CD4-positive, alpha-beta T cell treated with Interleukin-4 for 1 hour (primary cell): ENCODE measurements around the gene KLHL29.

Source experiments
- DNase-seq, 2 donors: peaks; one replicate each; pipeline ENCODE4 v3.0.0-alpha.2; 2020 to 2022

KLHL29 gene

DNA sequence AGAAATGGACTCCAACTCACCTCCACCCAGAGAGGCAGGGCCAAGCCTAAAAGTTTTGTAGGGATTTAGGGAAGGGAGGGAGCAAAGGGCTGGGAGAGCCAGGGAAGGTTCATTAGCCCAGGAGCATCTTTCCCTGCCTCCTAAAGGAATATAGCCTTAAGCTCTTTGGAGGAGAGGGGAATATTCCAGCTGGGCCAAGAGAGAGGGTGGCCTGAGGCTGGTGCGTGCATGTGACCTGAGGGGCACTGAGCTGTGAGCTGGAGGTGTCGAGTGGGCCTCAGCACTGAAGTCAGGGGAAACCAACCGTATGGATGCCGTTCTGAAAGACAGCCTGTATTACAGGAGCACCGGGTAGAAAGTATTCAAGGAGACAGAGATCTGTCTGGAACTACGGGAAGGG is 112.6 kb downstream of the KLHL29 start:
- no peak for DNase-seq

DNA sequence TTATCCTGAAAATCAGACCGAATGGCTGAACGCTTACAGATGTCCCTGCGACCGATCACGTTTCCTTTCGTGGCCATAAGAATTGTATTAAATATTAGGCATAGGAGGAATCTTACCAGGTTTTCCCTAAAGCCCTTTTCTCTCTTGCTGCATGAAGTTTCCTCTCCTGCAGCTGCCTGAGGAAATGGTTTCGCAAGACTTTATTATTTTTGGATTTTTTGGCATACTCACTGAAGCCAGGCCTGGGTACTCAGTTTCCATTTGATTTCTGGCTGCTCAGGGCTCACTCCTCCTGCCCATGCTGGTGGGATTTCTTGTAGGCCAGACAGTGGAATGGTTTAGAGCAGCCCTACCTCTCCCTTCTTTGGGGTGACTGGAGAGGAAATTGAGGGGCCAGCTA is 114.0 kb downstream of the KLHL29 start:
- DNase-seq, result no peak

DNA sequence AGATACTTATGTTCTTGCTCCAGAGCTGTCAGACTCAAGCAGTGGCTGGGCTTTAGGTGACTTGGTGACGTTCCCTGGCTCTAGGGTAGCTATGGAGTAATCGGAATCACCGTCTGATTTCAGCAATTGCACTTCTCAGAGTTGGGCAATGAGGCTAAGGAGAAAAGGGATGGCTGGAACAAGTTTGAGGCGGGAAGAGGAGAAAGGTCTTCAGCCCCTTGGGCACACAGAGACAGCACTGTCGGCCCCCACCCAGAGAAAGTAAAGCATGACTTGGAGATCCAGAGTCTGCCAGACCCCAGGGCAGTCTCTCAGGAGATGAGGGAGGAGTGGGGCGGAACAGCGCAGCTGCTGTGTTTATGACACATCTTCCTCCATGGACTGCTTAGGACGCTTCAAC is 114.5 kb downstream of the KLHL29 start:
- no peak for DNase-seq

DNA sequence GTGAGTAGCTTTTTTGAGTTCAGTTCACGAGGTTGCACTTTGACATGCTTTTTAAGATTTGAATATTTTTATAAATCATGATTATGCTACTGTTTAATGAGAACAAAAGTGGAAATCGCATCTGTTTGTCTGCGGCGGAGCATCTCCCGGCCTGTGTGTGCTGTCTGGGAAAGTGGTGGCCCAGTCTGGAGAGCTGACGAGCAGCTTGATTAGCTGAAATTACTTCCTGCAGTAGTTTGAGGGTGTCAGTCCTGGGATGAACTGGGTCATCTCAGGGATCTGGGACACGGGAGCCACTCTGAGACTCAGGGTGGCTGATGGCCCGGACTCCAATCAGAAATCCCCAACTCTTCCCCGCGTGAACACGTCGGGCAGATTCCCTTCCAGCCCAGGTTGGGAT is 115.9 kb downstream of the KLHL29 start:
- DNase-seq, result no peak

DNA sequence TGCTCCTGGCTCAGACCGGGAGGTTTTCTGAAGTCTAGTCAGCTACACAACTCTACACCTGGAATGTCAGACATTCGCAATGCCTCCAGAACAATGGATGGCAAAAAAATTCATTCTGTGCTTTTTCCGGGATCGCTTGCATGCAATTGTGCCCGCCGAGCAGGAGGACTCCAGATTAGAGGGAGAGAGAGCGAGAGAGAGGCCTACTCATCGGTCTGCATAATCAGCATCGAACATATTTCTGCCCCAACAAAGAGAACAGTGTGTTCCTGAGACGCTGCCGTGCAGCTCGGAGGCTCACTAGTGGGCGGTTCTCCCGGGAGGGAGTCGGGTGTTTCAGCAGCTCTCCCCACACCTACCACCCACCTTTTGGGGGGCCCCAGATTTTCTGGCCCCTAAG is 117.1 kb downstream of the KLHL29 start:
- DNase-seq, result no peak

DNA sequence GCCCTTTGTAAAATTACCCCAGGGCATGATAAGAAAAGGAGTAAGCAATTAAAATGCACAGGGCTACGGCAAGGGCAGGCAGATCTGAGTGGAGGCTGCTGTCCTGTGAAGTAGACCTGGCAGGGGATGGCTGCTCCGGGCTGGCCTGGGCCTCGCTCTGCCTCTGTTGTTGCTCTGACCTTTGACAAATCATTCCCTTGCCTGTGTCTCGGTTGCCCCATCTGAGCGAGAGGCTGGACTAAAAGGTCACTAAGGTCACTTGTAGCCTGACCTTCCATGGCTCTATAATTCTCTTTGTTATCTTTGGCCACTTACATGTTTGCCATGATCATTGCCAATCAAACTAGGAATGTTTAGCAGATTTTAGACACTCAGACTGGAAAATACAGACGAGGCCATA is 118.1 kb downstream of the KLHL29 start:
- no peak for DNase-seq

DNA sequence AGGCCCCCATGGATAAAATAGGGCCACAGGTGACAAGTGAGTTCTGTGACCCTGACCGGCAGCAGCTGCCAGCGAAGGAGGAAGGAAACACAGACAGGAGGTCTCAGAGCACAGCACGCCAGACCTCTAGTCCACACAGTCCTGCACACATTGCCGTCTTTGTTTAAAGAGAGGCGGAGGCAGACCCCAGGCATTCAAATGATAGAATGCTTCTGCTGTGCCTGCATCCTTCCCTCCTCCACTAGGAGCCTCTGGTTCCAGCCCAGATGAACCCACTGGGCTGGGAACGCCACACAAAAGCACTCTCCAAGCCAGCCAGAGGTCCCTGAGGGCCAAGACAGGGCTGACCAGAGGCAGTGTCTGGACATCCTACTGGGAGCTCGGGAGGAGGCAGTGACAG is 118.7 kb downstream of the KLHL29 start:
- no peak for DNase-seq

DNA sequence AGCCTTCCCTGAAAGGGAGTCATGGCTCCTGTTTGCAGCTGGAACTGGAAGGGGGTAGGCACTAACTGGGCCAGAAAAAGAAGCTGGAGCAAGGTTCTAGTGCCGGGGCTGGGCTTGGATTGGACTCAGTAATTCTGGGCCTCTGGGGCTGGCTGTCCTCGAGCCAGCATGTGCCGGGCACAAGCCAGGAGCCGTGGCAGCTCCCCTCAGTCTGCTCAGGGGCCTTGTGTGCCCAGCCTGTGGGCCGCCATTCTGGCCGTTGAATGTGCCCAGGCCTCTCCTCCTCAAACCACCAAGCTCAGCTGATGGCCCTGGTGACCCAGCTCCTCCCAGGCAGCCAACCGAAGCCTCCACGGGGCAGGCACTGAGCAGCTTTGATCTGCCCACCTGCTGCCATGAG is 119.6 kb downstream of the KLHL29 start:
- DNase-seq, result no peak

DNA sequence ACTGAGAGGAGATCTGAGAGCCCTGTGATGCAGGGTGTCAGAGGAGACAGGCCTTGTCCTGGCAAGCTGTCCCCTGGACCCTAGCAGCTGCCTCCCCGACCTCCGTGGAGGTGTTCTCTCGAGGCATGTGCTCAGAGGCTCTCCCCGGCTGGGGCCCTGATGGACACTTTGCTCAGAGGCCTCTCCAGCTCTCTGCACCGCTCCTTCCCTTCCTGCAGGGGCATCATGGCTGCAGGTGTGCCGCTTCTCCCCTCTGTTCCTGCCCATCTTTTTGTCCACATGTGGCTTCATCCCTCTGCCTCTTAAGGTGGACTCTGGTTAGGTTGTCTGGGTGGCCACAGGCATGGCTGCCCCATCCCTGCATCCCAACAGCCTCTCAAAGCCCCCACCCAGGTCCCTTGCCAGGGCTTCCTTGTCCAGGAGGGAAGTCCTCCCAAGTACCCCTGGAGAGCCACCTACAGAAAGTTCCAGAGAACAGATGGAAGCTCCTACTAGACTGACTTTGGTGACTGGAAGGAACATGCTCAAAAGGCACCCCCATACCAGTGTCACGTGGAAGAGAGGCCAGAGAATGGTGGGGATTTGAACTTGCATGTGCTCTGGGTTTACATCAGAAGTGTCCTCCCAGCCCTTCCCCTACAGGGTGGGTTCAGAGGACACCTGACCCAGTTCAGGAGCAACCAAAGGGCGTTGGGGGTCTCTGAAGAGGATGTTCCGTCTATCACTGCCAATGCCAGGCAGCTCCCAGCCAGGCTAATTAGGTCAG is 120.4 kb downstream of the KLHL29 start:
- no peak for DNase-seq

DNA sequence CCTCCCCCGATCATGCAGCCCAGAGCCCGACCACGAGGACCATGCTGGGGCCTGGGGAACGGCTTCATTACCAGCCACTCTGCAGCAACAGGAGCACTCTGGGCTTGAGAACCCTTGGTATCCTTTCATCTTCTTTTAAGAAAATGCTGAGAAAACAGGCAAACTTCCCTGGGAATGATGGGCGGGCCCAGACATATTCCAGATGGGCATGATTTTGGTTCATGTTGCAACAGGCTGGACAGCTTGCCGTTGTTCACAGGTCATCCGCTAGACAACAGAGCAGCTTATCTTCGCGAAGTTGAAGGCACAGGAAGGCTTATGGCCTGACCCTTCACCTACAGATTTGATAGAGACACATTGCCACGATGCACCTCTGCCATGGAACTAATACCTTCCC is 121.0 kb downstream of the KLHL29 start:
- DNase-seq, result no peak

DNA sequence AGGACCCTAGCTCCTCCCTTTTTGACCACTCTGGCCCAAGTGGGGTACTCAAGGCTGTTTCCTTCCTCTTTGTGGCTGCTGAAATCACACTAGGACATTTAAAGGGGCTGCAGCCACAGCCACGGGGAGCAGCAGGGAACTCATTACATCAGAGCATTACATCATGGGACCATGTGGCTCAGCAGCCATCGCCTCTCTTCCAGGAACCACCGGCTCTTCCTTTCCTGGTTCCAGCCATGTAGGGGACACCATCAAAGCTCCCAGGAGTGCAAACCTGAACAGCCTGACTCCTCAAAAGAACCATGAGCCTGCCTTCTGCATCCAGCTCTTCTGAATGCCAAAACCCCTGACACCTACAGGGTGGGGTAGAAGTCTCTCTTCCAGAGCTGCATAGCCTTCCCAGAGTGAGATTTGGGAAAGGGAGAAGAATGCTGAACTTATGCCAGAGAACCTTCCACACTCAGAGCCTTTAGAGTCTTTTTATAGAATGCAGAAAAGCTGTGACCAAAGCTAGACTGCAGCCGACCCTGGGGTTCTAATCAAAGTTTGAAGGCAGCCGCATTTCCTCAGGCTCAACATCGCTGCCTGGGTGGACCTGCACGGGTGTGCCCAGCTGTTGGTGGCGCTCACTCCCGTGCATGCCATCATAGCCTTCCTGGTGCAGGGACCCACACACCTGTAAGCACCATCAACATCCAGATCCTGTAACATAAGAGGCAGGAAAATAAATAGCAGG is 121.7 kb downstream of the KLHL29 start:
- DNase-seq, result no peak

DNA sequence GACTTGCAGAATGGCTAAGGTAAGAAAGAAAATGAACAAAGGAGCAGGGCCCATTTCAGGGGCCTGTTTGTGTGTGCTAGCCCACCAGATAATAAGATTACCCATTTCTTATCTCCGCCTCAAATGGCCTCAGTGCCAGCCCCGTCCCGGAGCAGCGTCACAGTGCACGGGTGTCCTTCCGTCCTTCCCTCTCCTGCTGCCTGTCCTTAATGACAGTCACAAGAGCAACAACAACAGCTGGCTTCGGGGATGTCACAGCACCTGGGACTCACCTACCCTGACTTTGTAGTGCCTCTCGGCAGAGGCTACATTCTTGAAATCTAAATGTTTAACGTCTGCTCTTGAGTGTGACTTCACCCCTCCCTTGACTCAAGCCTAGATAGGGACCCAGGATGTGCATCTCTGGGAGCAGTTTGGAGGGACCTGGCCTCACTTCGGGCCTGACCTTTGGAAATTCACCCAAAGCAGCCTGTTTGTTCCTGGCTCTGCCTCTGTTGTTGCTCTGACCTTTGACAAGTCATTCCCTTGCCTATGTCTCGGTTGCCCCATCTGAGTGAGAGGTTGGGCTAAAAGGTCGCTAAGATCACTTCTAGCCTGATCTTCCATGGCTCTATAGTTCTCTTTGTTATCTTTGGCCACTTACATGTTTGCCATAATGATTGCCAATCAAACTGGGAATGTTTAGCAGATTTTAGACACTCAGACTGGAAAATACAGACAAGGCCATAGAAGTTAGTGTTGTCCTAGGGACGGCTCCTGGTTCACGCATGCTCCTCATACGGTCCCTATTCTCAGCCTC is 122.5 kb downstream of the KLHL29 start:
- no peak for DNase-seq

DNA sequence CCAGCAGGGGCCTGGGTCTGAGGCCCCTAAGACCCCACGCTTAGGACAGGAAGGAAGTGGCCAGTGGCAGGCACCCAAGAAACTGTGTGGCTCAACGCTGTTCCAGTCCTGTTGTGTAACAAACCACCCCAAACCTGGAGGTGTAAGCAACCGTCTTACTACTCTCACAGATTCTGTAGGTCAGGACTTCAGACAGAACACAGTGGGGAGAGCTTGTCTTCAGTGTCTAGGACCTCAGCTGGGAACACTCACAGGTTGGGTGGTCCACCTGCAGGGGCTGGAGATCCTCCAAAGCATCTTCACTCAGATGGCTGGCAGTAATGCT is 123.0 kb downstream of the KLHL29 start:
- no peak for DNase-seq

DNA sequence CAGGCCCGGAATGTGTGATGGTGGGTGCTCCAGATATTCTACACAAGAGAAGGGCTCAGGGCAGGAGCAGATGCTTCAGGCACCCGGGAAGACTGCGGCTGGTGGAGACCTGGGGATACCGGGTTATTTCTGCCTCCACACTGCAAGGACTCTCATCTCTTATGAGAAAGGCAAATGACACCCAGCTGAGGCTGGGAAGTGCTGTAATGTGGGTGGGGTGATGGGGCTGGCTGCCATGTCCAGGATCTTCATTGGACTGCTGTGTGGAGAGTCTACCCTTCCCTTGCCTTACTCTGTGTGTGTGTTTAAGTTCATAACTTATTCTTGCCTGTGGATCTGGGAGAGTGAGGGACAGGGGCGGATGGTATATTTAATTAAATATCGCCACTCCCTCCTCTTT is 124.1 kb downstream of the KLHL29 start:
- no peak for DNase-seq

DNA sequence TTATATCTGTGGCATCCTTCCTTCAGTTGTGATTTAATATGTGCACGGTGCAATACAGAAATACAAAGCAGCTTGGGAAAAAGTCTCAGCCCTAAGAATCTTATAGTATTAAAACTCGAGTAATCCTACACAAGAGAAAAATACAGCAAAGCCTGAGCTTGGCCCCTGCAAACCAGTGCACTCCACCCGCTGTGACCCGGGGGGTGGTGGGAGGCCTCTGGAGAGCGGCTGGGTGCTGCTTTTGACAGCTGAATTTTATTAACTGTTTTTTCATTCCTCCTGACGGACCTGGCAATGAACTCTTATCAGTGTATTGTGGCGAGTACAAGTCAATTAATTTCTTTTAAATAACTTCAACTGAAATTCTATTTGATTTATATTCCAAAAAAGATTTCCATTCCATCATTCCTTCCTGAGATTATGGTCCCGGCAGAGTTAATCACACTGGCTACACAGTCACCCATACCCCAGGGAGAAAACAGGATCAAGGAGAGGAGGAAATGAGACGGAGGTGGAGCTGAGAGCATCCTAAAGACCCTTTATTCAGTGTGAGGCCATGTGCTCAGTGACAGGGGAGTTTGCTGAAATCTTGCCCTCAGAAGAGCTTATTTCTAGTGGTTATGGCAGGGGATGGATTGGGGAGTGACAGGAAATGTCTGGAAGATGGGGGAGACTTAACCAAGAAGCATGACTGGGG is 124.8 kb downstream of the KLHL29 start:
- no peak for DNase-seq

DNA sequence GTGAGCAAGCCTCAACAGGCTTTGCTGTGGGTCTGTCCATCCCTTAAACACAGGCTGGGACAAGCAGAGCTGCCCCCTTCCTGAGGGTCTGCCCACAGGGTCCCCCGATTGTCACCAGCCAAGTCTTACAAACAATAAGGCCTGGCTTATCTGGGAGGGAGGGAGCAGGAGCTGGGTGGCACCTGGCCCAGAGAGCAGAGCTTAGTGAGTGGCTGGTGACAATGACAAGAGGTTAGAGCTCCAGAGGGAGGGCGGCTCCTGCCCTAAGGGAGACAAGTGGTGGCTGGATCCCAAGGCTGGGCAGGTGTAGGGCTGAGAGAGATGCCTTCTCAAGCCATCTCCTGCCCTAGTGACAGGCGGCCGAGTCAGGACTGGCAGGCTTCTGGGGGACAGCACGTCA is 125.5 kb downstream of the KLHL29 start:
- no peak for DNase-seq

DNA sequence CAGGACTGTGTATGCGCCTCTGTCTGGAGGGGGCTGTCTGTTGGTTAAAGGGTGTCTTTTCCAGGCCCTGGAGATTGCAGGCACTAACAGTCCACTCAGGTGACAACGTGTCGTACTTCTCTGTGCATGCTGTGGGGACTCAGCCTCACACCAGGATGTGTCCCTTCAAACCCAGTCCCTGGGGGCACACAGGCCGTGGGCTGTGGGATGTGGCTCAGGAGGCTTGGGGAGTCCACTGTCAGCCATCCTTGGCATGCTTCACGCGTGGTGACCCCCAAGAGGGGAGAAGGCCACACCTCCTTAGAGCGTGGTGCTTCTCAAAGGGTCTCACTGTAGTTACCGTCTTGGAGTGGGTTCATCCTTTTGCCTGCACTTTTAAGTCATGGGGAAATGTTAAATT is 127.8 kb downstream of the KLHL29 start:
- no peak for DNase-seq

DNA sequence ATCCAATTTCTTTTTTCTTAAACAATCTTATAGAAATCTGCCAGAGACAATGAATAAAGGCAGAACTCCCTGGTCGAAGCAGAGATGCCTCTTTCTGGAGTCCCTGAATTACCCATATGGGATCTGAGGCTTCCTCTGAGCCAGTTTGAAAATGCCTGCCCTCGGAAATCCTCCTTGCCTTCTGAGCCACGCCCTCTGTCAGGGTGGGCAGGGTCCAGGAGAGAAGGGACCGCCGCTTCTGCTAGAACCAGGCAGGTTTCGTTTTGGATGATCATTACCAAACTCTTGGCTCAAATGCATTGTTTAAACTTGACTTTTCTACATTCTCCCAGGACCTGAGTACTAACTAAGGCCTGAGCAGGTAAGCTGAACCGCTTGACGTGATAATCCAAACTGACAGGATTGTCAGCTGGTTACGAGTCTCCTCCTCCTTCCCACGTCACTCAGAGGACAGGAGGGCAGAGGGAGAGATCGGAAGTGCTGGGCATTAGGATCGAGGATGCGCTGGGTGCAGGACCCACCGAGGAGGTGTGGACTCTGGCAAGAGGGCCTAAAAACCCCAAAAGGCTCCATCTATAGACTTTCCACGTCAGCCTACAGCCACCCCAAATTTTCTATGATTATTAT is 128.4 kb downstream of the KLHL29 start:
- no peak for DNase-seq

DNA sequence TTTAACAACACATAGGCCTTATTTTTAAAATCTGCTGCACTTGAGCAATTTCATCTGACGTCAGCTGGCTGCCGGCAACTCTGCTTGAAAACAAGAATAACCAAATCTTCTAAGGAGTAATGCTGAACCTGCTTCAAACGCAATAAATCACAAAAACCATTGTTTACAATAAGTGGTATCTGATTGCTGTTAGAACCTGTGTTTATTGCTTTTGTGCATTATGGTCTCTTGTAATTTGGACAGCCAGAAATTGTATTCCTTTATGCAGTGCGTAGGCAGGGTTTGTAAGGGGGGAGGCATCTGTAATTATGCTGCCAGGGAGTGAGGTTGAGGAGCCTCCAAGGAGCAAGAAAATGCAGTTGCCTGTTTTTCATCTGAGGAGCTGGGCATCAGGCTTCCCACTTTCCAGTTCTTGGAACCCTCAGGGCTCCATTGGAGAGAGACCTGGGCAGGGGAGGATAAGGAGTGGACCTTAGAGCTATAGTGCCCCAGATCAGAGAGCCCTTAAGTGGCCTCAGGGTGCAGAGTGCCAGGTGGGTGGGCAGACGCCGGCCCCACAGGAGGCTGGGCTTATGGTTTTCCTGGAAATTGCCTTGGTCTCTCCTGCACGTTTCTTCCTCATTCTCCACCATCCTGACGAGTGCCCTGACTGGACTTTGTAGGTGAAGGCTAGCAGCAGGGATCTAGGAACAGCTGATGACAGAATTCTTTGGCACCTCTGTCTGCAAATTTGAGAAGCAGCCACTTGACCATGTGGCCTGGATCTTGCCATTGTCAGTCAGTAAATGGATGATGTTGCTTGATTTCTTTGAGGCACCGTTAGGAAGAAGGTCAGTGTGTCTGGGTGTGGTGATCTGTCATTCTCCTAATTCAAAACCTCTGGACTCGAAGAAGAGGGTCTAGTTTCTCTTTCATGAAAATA is 129.2 kb downstream of the KLHL29 start:
- no peak for DNase-seq

DNA sequence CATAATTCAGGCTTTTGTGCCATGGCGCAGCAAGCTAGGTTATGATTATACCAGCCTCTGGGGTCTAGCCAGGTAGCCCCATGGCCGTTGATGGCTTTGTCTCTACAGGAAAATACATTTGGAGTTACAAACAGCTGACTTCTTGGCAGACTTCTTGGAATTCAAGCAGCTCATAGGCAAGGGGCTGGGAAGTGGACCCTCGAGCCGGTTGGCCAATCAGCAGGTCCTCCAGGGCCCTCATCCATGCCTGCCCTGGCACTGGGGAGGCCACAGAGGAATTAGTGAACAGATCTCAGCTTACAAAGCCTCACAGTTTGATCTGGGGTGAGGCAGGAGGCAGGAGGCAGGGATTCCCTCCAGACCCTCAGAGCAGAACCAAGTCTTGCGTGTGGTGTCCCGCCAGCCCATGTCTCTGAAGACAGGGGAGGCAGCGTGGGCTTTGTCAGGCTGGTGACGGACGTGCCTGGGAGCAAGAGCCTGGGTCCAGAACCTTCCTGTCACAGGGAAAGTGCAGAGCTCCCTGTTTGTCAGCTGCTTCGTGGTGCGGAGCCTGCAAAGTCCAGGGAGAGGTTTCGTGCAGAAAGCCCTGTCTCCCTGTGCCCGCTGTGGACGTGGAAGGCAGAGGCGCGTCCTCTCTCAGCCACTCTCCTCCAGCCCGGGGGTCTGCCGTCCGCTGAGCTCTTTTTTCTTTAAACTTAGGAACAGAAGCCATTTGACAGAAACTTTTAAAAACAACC is 131.7 kb downstream of the KLHL29 start:
- no peak for DNase-seq
